K562 (cell line): ENCODE data around the gene USP49. TPM values are rescaled to one million over a fixed set of nuclear protein-coding genes. Genes with fewer than 3 reads are reported as not detected.

ENCODE experiments used
- ARID4B ChIP-seq: sonication (generic); formaldehyde crosslinking; IDR thresholded peaks from 2 replicates; pipeline ENCODE4 v1.8.0; 2022; ENCODE audit warnings: mild to moderate bottlenecking, missing genetic modification reagents
- CBX1 ChIP-seq: sonication (generic); IDR thresholded peaks from 2 replicates; pipeline ENCODE4 v1.6.1; 2016; ENCODE audit warnings: antibody characterized with exemption, low read depth, mild to moderate bottlenecking
- DPF2 ChIP-seq: fragments of 450-650 bp; IDR thresholded peaks from 2 replicates; pipeline ENCODE4 v1.6.1; 2016
- E2F6 ChIP-seq, 2 experiments: IDR thresholded peaks; 2 replicates each; pipeline ENCODE4 v1.6.1; 2011; ENCODE audit warnings: borderline replicate concordance in 1 of 2, control low read depth in 1 of 2, low read depth in 1 of 2, low read length in 1 of 2, mild to moderate bottlenecking in 1 of 2, mixed read lengths in 1 of 2, moderate library complexity in 1 of 2; ENCODE audit not compliant: insufficient read depth in 1 of 2, insufficient read length in 1 of 2, poor library complexity in 1 of 2, severe bottlenecking in 1 of 2; ENCODE audit errors: extremely low read depth in 1 of 2
- GTF2E2 ChIP-seq: fragments of 200-800 bp; sonication (Bioruptor generic); IDR thresholded peaks from 2 replicates; pipeline ENCODE4 v1.6.1; 2016; ENCODE audit warnings: missing genetic modification characterization, missing compliant biosample characterization
- HDAC6 ChIP-seq: IDR thresholded peaks from 2 replicates; pipeline ENCODE4 v1.6.1; 2012; ENCODE audit warnings: low read depth, mild to moderate bottlenecking, control low read depth, inconsistent platforms, low read length, moderate library complexity
- HEY1 ChIP-seq: fragments of 250-450 bp; sonication (Bioruptor Pico); IDR thresholded peaks from 2 replicates; pipeline ENCODE4 v1.5.0; 2020; ENCODE audit warnings: mild to moderate bottlenecking, moderate library complexity, borderline replicate concordance
- HNRNPUL1 ChIP-seq: fragments of 200-400 bp; formaldehyde crosslinking; IDR thresholded peaks from 2 replicates; pipeline ENCODE4 v1.6.1; 2017; ENCODE audit warnings: low read length
- LCOR ChIP-seq: sonication (generic); formaldehyde crosslinking; IDR thresholded peaks from 2 replicates; pipeline ENCODE4 v1.8.0; 2022; ENCODE audit warnings: mild to moderate bottlenecking, missing genetic modification reagents
- NCOA1 ChIP-seq: fragments of 450-650 bp; IDR thresholded peaks from 2 replicates; pipeline ENCODE4 v1.6.1; 2016; ENCODE audit warnings: low read depth
- OTX1 ChIP-seq: fragments of 450-650 bp; formaldehyde crosslinking; IDR thresholded peaks from 2 replicates; pipeline ENCODE4 v1.4.0; 2022; ENCODE audit warnings: mild to moderate bottlenecking
- PML ChIP-seq: IDR thresholded peaks from 2 replicates; pipeline ENCODE4 v1.6.1; 2012; ENCODE audit warnings: low read length, inconsistent platforms
- SAFB ChIP-seq: fragments of 200-400 bp; formaldehyde crosslinking; IDR thresholded peaks from 2 replicates; pipeline ENCODE4 v1.6.1; 2017; ENCODE audit warnings: low read depth, low read length, borderline replicate concordance
- SAP30 ChIP-seq: fragments of 200-600 bp; sonication (generic); IDR thresholded peaks from 2 replicates; pipeline ENCODE4 v1.6.1; 2012; ENCODE audit warnings: borderline replicate concordance, low read depth, mild to moderate bottlenecking, moderate library complexity, low read length, control low read depth, inconsistent platforms; ENCODE audit not compliant: insufficient read depth, poor library complexity, severe bottlenecking
- STAG1 ChIP-seq: sonication (generic); formaldehyde crosslinking; IDR thresholded peaks from 2 replicates; pipeline ENCODE4 v1.5.0; 2020; ENCODE audit warnings: missing genetic modification reagents, borderline replicate concordance
- STAT5B ChIP-seq: fragments of 250-450 bp; sonication (Bioruptor Pico); IDR thresholded peaks from 2 replicates; pipeline ENCODE4 v1.8.0; 2021; ENCODE audit warnings: mild to moderate bottlenecking, inconsistent platforms
- TFAM ChIP-seq: fragments of 250-450 bp; sonication (Bioruptor Pico); conservative IDR thresholded peaks from 2 replicates; pipeline ENCODE4 v1.5.0; 2021; ENCODE audit warnings: mild to moderate bottlenecking, moderate library complexity
- TRIM28 ChIP-seq: fragments of 450-650 bp; IDR thresholded peaks from 2 replicates; pipeline ENCODE4 v1.6.1; 2017
- YBX1 ChIP-seq: fragments of 450-650 bp; IDR thresholded peaks from 2 replicates; pipeline ENCODE4 v1.7.1; 2016; ENCODE audit warnings: mild to moderate bottlenecking
- ZBTB1 ChIP-seq: sonication (generic); formaldehyde crosslinking; IDR thresholded peaks from 2 replicates; pipeline ENCODE4 v1.8.1; 2023; ENCODE audit warnings: missing genetic modification reagents, low read depth, mild to moderate bottlenecking, borderline replicate concordance
- ZNF408 ChIP-seq: fragments of 250-450 bp; sonication (Bioruptor Pico); IDR thresholded peaks from 2 replicates; pipeline ENCODE4 v1.4.0; 2020; ENCODE audit warnings: low read depth, mild to moderate bottlenecking, moderate library complexity
- ZNF75A ChIP-seq: fragments of 450-650 bp; formaldehyde crosslinking; IDR thresholded peaks from 2 replicates; pipeline ENCODE4 v1.4.0; 2020; ENCODE audit warnings: mild to moderate bottlenecking
- ZSCAN32 ChIP-seq: fragments of 450-650 bp; formaldehyde crosslinking; IDR thresholded peaks from 2 replicates; pipeline ENCODE4 v1.4.0; 2020; ENCODE audit warnings: mild to moderate bottlenecking, moderate library complexity
- polyA plus RNA-seq, 8 experiments: library from polyadenylated mRNA; depleted of rRNA in 4 of 8; stranded (reverse) in 5 of 8; unstranded in 3 of 8; fragments of >200 nt; fragmentation: Nextera tagmentation in 2 of 8; fragmentation: Illumina TruSeq in 1 of 8; extraction: Ambion mirVana in 2 of 8; extraction: Trizol in 1 of 8; gene quantifications; 2 replicates each; pipeline versions ENCODE4 v1.2.1 to v1.2.3, GENCODE V29; 2011 to 2014; ENCODE audit warnings: inconsistent platforms in 1 of 8, missing spikeins in 1 of 8
- total RNA-seq, 7 experiments: library from RNA; depleted of rRNA in 6 of 7; stranded (reverse); fragments of >200 nt in 6 of 7; fragmentation: Illumina TruSeq in 2 of 7; extraction: Trizol in 2 of 7; gene quantifications; 2 replicates each; pipeline versions ENCODE4 v1.2.1 to v1.2.3, GENCODE V29; 2011 to 2021; ENCODE audit warnings: low replicate concordance in 1 of 7
- TF ChIP-seq, protein P1 (sequence below): fragments of 250-450 bp; sonication (Bioruptor Pico); IDR thresholded peaks from 2 replicates; pipeline ENCODE4 v1.8.0; 2022; ENCODE audit warnings: moderate library complexity, mild to moderate bottlenecking, inconsistent platforms

Gene USP49
- total and polyA plus RNA-seq, 9 of the 15 experiments (the other 6 are each of a cell fraction or from before 2014, with no cell fraction given), result 1.0 to 9.9 (median 6.5) TPM

- TF ChIP-seq ZNF408 (CRISPR knock-in tag) (no peak), E2F6 (IDR thresholded peaks at IDR 0.05; ENCODE audit: borderline replicate concordance in 1 of 2, extremely low read depth in 1 of 2, insufficient read depth in 1 of 2, insufficient read length in 1 of 2, low read depth in 1 of 2, low read length in 1 of 2, poor library complexity in 1 of 2, severe bottlenecking in 1 of 2) (no peak), OTX1 (CRISPR knock-in tag) (no peak), GTF2E2 (tag) (no peak), YBX1 (no peak), HDAC6 (no peak), ZSCAN32 (no peak), CBX1 (no peak), SAFB (no peak), LCOR (0 out of 2 replicates have a peak, but pooled peaks have one; percentile 42), ZNF75A (CRISPR knock-in tag) (no peak), HEY1 (CRISPR knock-in tag) (no peak), PML (peak; percentile 67; the same call in 1 of the 2 replicates), DPF2 (peak; percentile 84), NCOA1 (no peak), STAG1 (CRISPR knock-in tag) (no peak), TRIM28 (no peak), HNRNPUL1 (no peak), ARID4B (no peak), SAP30 (no peak), ZBTB1 (CRISPR knock-in tag) (no peak), TFAM (no peak), STAT5B (CRISPR knock-in tag) (no peak)
- TF ChIP-seq, protein P1, sequence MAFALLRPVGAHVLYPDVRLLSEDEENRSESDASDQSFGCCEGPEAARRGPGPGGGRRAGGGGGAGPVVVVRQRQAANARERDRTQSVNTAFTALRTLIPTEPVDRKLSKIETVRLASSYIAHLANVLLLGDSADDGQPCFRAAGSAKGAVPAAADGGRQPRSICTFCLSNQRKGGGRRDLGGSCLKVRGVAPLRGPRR (CRISPR knock-in tag), result no peak
Observed at GRCh38 chr6:41747256-41748101, 147.7 kb downstream of the USP49 start, which contains the start of gene PGC (continued).
